ENCODE measurements around the gene EMC10.

EMC10 gene

GRCh38 chr19:50449236-50449899, 26.9 kb upstream of the EMC10 start:
- Histone ChIP-seq H3K9me2 (replicated peaks; ENCODE audit: control insufficient read depth, low read length) (no peaks in the 10 kb centered on the region), H3F3A (ENCODE audit: control insufficient read depth, insufficient read depth) (no peaks in the 10 kb centered on the region), H3K4me3 (ENCODE audit: low read length) (no peak overlapping the region), H3K27me3 (ENCODE audit: control insufficient read depth, low read length) (no peaks in the 10 kb centered on the region), H3K36me3 (ENCODE audit: control insufficient read depth, low read length) (peaks cover 40% of the 10 kb centered on the region), H3K4me2 (ENCODE audit: low read length) (no peak overlapping the region), H3K4me1 (ENCODE audit: control insufficient read depth, low read length) (no peaks in the 10 kb centered on the region), H3K9me3 (ENCODE audit: control insufficient read depth, insufficient read depth, low read length) (no peaks in the 10 kb centered on the region), H3K79me2 (ENCODE audit: control insufficient read depth, low read length) (no peaks in the 10 kb centered on the region), H4K20me1 (ENCODE audit: control insufficient read depth, insufficient read depth, low read depth, low read length) (no peaks in the 10 kb centered on the region), H3K27ac (ENCODE audit: low read depth, low read length) (no peak overlapping the region)
- TF ChIP-seq EZH2phosphoT487 (IDR thresholded peaks at IDR 0.05; ENCODE audit: borderline replicate concordance, low read length): no peak
- TF ChIP-seq CTCF (IDR thresholded peaks at IDR 0.05; ENCODE audit: low read depth, low read length, poor library complexity, severe bottlenecking): no peak

- Histone ChIP-seq H3K4me1 (ENCODE audit: control insufficient read depth, low read length) (no peaks in the 10 kb centered on the region), H3K36me3 (ENCODE audit: control insufficient read depth, low read length) (peaks cover 47% of the 10 kb centered on the region), H3K9me2 (replicated peaks; ENCODE audit: control insufficient read depth, low read length) (no peaks in the 10 kb centered on the region), H3K4me3 (ENCODE audit: low read length) (no peak overlapping the region), H3K4me2 (ENCODE audit: low read length) (no peak overlapping the region), H3K79me2 (ENCODE audit: control insufficient read depth, low read length) (no peaks in the 10 kb centered on the region), H4K20me1 (ENCODE audit: control insufficient read depth, insufficient read depth, low read depth, low read length) (no peaks in the 10 kb centered on the region), H3F3A (ENCODE audit: control insufficient read depth, insufficient read depth) (no peaks in the 10 kb centered on the region), H3K27me3 (ENCODE audit: control insufficient read depth, low read length) (no peaks in the 10 kb centered on the region), H3K27ac (ENCODE audit: low read depth, low read length) (no peak overlapping the region), H3K9me3 (ENCODE audit: control insufficient read depth, insufficient read depth, low read length) (no peaks in the 10 kb centered on the region)
- no peak for TF ChIP-seq CTCF (IDR thresholded peaks at IDR 0.05; ENCODE audit: low read depth, low read length, poor library complexity, severe bottlenecking)
Measured at GRCh38 chr19:50450369-50451222, 25.7 kb upstream of the EMC10 start.

- Histone ChIP-seq H3K27ac (ENCODE audit: low read depth, low read length) (no peak overlapping the region), H3K9me2 (replicated peaks; ENCODE audit: control insufficient read depth, low read length) (no peaks in the 10 kb centered on the region), H3K9me3 (ENCODE audit: control insufficient read depth, insufficient read depth, low read length) (no peaks in the 10 kb centered on the region), H3F3A (ENCODE audit: control insufficient read depth, insufficient read depth) (no peaks in the 10 kb centered on the region), H3K4me1 (ENCODE audit: control insufficient read depth, low read length) (no peaks in the 10 kb centered on the region), H3K4me3 (ENCODE audit: low read length) (no peak overlapping the region), H3K4me2 (ENCODE audit: low read length) (no peak overlapping the region), H3K27me3 (ENCODE audit: control insufficient read depth, low read length) (no peaks in the 10 kb centered on the region), H3K79me2 (ENCODE audit: control insufficient read depth, low read length) (no peaks in the 10 kb centered on the region), H4K20me1 (ENCODE audit: control insufficient read depth, insufficient read depth, low read depth, low read length) (no peaks in the 10 kb centered on the region), H3K36me3 (ENCODE audit: control insufficient read depth, low read length) (peaks cover 48% of the 10 kb centered on the region)
- no peak for TF ChIP-seq CTCF (IDR thresholded peaks at IDR 0.05; ENCODE audit: low read depth, low read length, poor library complexity, severe bottlenecking)
- no peak for TF ChIP-seq EZH2phosphoT487 (IDR thresholded peaks at IDR 0.05; ENCODE audit: borderline replicate concordance, low read length)
Measured at GRCh38 chr19:50451223-50451534, 25.1 kb upstream of the EMC10 start.
